Vagina (tissue), 2 donors: ENCODE measurements around the gene ADGRG6.

Source experiments
- POLR2AphosphoS5 ChIP-seq, 2 donors: sonication (generic); formaldehyde crosslinking; IDR thresholded peaks; one replicate each; pipeline ENCODE4 v1.9.0; 2017; ENCODE audit warnings: antibody characterized with exemption in 2 of 2, mild to moderate bottlenecking in 2 of 2, low read depth in 1 of 2; ENCODE audit not compliant: insufficient read depth in 1 of 2
- TF ChIP-seq, protein P1 (sequence below), 3 experiments: fragments of 450-650 bp in 2 of 3; fragments of 200-600 bp in 1 of 3; sonication (generic) in 1 of 3; IDR thresholded peaks; one replicate each; pipeline ENCODE4 v1.5.1; 2017 to 2019; ENCODE audit warnings: antibody characterized with exemption in 3 of 3, mild to moderate bottlenecking in 2 of 3, moderate library complexity in 2 of 3

DNA sequence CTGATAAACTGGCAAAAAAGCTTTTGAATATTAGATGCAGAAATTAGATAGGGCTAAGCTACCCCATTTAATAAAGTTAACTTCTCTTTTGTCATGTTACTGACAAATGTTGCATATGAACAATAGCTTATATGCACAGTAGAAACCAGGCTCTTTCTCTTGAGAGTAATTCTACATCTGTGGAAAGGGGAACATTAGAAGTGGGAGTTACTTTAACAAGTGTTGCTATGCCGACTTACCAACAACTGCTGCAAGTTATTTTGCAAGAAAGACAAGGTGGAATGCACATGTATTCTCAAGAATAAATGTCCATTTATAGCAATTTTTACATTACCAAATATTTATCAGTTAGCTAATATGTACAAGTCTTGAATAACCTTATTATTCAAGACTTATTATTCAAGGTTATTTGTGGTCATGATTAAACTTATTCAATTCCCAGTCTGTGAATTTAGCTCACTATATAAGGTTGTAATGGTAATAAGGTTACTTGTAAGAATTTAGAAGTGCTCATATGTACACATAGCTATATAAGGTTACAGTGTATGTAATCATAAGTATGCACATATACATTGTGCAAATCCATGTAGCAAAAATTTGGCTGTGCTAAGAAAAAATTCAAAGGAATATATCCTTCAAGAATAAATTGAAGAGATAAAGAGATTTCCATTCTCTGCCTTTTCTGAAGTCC, 38.3 kb downstream of the ADGRG6 start:
- no peak for TF ChIP-seq POLR2AphosphoS5 (IDR thresholded peaks at IDR 0.05; ENCODE audit: insufficient read depth in 1 of 2, low read depth in 1 of 2)
- TF ChIP-seq, protein P1, sequence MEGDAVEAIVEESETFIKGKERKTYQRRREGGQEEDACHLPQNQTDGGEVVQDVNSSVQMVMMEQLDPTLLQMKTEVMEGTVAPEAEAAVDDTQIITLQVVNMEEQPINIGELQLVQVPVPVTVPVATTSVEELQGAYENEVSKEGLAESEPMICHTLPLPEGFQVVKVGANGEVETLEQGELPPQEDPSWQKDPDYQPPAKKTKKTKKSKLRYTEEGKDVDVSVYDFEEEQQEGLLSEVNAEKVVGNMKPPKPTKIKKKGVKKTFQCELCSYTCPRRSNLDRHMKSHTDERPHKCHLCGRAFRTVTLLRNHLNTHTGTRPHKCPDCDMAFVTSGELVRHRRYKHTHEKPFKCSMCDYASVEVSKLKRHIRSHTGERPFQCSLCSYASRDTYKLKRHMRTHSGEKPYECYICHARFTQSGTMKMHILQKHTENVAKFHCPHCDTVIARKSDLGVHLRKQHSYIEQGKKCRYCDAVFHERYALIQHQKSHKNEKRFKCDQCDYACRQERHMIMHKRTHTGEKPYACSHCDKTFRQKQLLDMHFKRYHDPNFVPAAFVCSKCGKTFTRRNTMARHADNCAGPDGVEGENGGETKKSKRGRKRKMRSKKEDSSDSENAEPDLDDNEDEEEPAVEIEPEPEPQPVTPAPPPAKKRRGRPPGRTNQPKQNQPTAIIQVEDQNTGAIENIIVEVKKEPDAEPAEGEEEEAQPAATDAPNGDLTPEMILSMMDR (IDR thresholded peaks at IDR 0.05): no peak
